Activated CD4-positive, alpha-beta T cell treated with anti-CD3 and anti-CD28 coated beads for 1 hour (primary cell): ENCODE results near the gene GABRR3.
"Not testable (repeated sequence)": the region's sequence is repeated elsewhere in the genome, so short reads cannot be mapped to it uniquely, and the experiment has no call there.

Source experiments
- DNase-seq: peaks from one replicate; pipeline ENCODE4 v3.0.0-alpha.2; 2020

GABRR3 gene

DNA sequence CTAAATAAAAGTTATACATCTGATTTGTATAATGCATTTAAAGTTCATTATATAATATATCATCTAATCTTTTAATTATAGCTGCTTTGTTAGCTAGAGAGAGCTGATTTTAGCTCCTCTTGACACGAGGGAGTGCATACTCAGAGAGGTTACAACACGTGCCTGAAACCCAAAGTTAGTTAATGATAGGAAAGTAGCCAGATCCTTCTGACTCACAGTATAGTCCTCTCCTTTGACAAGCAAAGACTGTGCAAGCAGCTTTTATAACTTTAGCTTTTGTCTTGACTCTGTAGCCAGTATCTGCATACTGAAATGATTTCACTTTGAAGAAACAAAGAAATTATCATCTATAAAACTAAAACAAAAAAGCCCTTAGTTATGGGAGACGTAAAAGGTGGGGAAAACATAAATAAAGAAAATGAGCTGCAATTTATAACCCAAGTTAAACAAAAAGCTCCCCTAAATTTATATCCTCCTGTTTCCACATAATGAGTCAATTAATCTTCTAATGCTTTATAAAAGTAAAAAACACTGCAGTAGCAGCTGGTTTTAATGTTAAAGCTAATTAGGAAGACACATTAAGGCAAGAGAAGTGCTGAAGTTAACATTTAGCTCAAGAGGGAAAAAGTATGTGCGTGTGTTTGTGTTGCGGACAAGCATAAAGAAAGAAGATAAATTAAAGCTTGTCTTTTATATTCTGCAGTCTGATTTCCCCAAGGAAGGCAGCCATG is 13.1 kb downstream of the GABRR3 start:
- DNase-seq, result no peak

DNA sequence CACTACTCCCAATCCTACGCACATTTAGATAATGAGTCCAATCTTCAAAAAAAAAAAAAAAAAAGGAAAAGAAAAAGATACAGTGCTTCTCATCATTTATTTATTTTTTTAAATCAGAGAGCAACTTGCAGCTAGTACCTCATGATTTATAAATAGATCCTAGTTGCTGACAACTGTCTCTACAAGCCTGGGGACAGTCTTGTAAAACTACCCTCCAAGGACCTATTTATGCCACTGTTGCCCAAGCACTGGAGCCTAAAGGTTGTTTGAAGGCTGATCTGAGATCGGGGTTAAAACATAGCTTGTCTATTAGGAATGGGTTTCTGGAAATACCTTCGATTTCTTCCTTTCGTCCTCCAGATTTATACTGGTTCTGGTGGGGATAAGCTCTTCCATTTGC is 14.7 kb downstream of the GABRR3 start:
- DNase-seq, result no peak

- no peak for DNase-seq
These were observed 16.8 kb downstream of the GABRR3 start for GRCh38 chr3:98018301-98018700.

DNA sequence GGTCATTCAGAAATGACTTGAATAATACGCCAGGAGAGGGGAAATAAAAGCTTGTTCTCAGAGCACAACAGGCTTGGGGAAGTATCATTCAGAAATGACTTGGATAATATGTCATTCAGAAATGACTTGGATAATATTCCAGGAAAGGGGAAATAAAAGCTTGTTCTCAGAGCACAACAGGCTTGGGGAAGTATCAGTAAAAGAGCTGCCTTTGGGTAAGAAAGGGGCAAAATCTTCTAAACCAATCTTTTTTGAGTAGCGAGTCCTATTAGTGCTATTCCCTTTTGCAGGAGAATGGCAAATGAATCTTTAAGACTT is 20.9 kb downstream of the GABRR3 start:
- no peak for DNase-seq

- no peak for DNase-seq
These were observed 21.5 kb downstream of the GABRR3 start for GRCh38 chr3:98013411-98014267.

- DNase-seq, result no peak
These were observed 22.1 kb downstream of the GABRR3 start for GRCh38 chr3:98012979-98013378.

DNA sequence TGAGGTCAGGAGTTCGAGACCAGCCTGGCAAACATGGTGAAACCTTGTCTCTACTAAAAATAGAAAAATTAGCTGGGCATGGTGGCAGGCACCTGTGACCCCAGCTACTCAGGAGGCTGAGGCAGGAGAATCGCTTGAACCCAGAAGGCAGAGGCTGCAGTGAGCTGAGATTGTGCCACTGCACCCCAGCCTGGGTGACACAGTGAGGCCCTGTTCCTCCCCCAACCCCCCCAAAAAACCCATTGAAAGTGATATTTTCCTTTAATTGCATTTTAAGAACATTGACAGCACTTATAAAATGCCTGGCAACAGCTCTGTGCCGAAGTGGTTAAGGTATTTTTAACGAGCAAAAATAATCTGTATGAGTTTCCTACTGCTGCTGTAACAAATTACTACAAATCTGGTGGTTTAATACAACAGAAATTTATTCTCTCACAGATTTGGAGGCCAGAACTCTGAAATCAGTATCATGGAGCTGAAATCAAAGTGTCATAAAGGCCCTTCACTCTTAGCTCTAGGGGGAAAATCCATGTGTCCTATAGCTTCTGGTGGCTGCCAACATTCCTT is 24.1 kb downstream of the GABRR3 start:
- not testable (repeated sequence) for DNase-seq

DNA sequence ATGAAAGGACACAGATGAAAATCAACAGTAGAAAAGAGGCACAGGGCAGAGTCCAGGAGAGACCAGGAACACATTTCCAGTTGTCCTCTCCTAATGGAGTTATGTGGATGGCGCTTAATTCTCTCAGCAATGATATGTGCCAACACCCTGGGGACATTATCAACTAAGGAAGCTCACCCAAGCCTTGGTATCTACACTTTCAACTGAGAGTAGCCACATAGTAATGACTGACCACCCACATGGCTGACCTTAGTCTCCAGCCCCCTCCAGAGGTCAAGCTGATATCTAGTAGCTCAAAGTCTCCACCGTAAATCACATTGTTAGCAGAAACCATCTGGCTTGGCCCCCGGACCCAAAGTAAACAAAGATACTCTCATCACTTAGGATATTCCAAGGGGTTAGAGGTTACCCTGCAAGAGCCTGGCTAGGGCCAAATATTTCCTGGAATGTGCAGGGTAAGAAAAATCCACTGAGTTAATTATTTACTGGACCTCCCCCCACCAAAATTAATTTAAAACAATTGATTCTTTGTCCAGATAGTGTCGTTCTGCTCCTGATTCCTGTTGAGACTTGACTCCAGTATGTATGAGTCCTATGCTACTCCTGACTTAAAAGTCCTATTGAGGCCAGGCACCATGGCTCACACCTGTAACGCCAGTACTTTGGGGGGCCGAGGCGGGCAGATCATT is 24.8 kb downstream of the GABRR3 start:
- DNase-seq, result no peak

DNA sequence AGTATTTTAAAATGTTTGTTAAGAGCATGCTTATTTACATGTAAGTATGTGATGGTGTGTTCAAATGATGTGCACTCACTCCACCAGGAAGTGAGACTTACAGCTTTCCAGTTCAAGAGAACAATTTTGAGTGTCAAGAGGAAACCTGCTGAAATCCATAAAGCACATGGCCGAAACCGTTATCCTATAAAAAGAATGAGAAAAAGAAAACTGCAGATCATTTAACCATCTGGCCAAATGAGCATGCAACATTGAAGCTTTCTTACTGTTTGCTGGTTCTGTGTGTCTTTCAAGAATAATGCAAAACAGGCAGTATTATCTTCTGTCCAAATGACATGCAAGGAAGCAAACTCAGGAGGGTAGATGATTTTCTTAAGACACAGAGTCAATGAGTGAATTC is 26.3 kb downstream of the GABRR3 start:
- no peak for DNase-seq

- no peak for DNase-seq
These were observed 29.7 kb downstream of the GABRR3 start for GRCh38 chr3:98005438-98005837.

GRCh38 chr3:98004721-98005120 is 30.4 kb downstream of the GABRR3 start:
- no peak for DNase-seq

GRCh38 chr3:98003306-98003969 is 31.7 kb downstream of the GABRR3 start:
- DNase-seq, result no peak

DNA sequence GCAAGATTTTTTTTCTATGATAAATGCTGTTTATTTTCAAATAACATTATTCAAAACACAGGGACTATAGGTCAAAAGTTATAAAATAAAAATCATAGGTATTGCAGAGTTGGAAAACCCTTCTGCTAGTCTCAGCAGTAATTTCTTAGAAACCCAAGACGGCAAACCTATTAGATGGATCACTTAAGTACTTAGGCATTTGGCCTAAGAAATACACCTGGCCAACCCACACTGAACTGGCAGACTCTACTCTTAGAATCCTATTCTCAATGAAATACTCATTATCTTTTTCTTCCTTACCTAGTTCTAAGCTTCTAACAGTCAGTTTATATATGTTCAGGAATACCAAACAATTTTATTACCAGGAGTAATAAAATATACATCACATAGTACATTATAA is 32.4 kb downstream of the GABRR3 start:
- DNase-seq, result no peak

DNA sequence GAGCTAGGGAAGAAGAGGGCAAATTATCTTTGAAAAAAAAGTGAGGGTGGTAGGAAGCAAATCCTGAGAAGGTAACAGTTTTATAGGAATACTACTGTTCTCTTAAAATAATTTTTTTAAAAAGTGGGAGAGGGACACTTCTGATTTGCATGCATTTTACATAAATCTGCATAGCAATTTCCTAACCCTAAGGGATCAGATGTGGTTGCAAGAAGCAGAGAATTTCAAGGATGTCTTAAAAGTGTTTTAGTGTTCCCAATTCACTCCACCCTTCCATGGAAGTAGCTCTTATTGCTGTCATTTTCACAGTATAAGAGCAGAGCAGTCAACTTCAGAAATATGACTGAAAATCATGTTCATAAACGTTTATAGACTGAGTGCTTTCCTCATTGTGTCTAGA is 35.1 kb downstream of the GABRR3 start:
- no peak for DNase-seq

- DNase-seq, result no peak
These were observed 36.0 kb downstream of the GABRR3 start for GRCh38 chr3:97999103-97999502.

DNA sequence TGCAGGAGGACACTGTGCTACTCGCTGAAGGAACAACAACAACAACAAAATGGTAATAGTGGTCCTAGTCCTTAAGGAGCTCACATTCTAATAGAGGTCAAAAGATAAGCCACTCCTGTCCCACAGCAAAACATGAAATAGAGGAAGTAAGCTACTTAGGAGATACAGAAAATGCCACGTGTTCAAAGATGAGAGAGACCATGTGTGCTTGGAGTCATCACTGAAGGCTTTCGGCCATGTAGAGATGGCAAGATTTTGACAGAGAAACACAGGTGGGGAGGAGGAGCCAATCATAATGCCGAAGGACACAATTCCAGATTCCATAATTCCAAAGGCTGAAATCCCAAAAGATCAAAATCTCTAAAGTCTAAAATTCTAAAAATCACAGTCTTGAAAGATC is 38.1 kb downstream of the GABRR3 start:
- no peak for DNase-seq

- DNase-seq, result no peak
These were observed 40.7 kb downstream of the GABRR3 start for GRCh38 chr3:97994328-97994945.

- no peak for DNase-seq
These were observed 41.6 kb downstream of the GABRR3 start for GRCh38 chr3:97993526-97993925.

DNA sequence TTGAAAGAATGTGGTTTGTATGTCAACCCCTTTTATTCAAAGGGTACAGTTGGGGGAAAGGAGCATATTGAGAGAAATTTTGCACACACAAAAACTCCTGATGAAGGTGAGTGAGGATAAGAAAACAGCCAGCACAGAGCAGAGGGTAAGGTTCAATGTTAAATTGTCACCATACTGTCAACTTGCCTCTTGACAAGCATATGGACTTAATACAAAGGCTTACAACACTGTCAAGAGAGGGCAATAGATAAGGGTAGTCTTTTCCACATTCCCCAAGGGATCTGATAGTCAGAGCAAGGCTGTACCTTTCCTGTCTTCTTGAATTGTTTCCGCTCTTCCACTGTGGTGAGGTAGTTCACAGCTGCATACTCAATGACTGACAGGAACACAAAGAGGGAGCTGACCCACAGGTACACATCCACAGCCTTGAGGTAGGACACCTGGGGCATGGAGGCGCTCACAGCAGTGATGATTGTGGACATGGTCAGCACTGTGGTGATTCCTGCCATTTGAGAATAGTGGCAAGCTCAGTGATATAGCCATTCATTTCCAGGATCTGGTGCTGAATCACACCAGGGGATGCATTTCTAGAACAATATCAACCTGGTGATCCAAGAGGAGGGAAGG is 42.5 kb downstream of the GABRR3 start:
- DNase-seq, result no peak

DNA sequence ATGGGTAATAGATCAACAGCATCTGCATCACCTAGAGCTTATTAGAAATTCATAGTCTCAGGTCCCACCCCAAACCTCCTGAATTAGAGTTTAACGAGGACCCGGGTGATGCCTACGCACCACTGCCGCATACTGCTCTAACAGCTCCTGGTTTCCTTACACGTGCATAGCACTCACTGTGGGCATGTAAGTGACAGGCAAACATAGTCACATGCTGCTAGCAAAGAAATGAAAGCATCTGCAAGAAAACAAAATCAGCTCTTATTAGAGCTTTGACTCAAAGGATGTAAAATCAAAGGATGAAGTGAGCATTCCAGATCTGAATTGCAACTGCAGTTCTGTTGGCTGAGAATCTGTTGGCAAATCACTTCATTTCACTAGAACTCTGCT is 43.8 kb downstream of the GABRR3 start:
- no peak for DNase-seq

DNA sequence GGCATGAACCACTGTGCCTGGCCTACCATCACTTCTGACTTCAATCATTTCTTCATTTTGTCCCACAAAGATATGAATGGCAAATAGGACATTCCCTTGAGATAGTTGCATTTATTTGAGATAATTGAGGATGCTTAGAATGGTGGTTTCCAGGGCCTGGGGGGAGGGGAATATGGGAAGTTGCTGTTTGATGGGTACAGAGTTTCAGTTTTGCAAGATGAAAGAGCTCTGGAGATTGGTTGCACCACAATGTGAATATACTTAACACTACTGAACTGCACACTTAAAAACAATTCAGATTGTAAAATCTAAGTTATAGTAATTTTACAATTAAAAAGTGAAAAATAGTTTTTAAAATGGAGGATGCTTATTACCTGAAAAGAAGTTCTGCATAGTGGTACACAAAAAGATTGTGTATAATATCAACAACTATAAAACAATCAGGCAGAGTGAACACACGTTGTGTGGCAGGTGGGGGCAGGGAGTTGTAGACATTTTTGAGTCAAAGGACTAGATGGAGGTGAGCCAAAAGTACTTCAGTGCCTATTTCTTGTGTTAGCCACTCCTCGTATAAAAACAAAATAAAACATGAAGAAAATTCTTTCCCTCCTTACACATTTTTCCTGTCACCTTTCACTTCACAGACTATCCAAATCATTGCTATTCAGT is 44.4 kb downstream of the GABRR3 start:
- DNase-seq, result no peak
